Hepatocyte (in vitro differentiated cells): ENCODE results near the gene PDE4D.

Source experiments
- CTCF ChIP-seq: fragments of 200-600 bp; sonication (generic); IDR thresholded peaks from 2 replicates; pipeline ENCODE4 v1.5.1; 2016; ENCODE audit warnings: antibody characterized with exemption, mild to moderate bottlenecking; ENCODE audit not compliant: poor library complexity
- EZH2 ChIP-seq: fragments of 200-600 bp; sonication (generic); IDR thresholded peaks from 2 replicates; pipeline ENCODE4 v1.6.1; 2016; ENCODE audit warnings: antibody characterized with exemption, mild to moderate bottlenecking, borderline replicate concordance
- EZH2phosphoT487 ChIP-seq: fragments of 200-600 bp; sonication (generic); IDR thresholded peaks from one replicate; pipeline ENCODE4 v1.6.1; 2018; ENCODE audit warnings: antibody characterized with exemption, mild to moderate bottlenecking, low read depth, moderate library complexity; ENCODE audit not compliant: unreplicated experiment, severe bottlenecking

GRCh38 chr5:59341760-59342159 lies 551.8 kb downstream of the PDE4D start:
- TF ChIP-seq CTCF: no peak
- TF ChIP-seq EZH2: no peak
- no peak for TF ChIP-seq EZH2phosphoT487
